ENCODE measurements around the gene CYB561. TPM values are rescaled to one million over a fixed set of nuclear protein-coding genes. Genes with fewer than 3 reads are reported as not detected.

Gene CYB561
- total RNA-seq, 4 donors from 2014 or later, result 2.2 to 6.5 (median 3.9) TPM

GRCh38 chr17:63399316-63399715, 46.8 kb downstream of the CYB561 start:
- Histone ChIP-seq H3K9me3 (no peaks in the 10 kb centered on the region), H3K4me3 (no peak overlapping the region), H3K27ac (no peak overlapping the region), H3K4me1 (peaks cover 0 to 11% of the 10 kb centered on the region in 2 donors), H3K27me3 (no peaks in the 10 kb centered on the region), H3K36me3 (no peaks in the 10 kb centered on the region)
- TF ChIP-seq POLR2A (IDR thresholded peaks at IDR 0.05), result no peak
- no peak for TF ChIP-seq CTCF (IDR thresholded peaks at IDR 0.05 in 4 of 5, conservative IDR thresholded peaks at IDR 0.05 in 1 of 5)
- intact Hi-C loops (cut with DNase I; ENCODE audit: low total_unique reads), result no loop called here
- in situ Hi-C loops (cut with MboI; ENCODE audit: low sequenced_read_pairs in 4 of 4), result loop anchor here in 1 of 4 donors (25.0 kb wide), 1 partner anchor 112 kb away; no protein-coding TSS in a partner anchor
- DNase-seq (no peak), ATAC-seq (no peak)

- no peaks in the 10 kb centered on the region for H3K27me3 ChIP-seq
- in situ Hi-C loops (cut with MboI; ENCODE audit: low sequenced_read_pairs in 4 of 4), result loop anchor here in 1 of 4 donors (25.0 kb wide), 1 partner anchor 111 kb away; no protein-coding TSS in a partner anchor
These were observed 47.4 kb downstream of the CYB561 start for GRCh38 chr17:63398680-63399079.

GRCh38 chr17:63395075-63395805, 50.9 kb downstream of the CYB561 start:
- H3K27me3 ChIP-seq, result no peaks in the 10 kb centered on the region
- TF ChIP-seq CTCF (IDR thresholded peaks at IDR 0.05 in 4 of 5, conservative IDR thresholded peaks at IDR 0.05 in 1 of 5) (no peak), POLR2A (IDR thresholded peaks at IDR 0.05) (no peak)
- in situ Hi-C loops (cut with MboI; ENCODE audit: low sequenced_read_pairs in 4 of 4), result loop anchor here in 1 of 4 donors (25.0 kb wide), 1 partner anchor 108 kb away; no protein-coding TSS in a partner anchor
- H3K9me3 ChIP-seq, result no peaks in the 10 kb centered on the region
- intact Hi-C loops (cut with DNase I; ENCODE audit: low total_unique reads), result no loop called here
- no peak overlapping the region for H3K4me3 ChIP-seq
- H3K4me1 ChIP-seq, result peaks cover 0 to 11% of the 10 kb centered on the region in 2 donors
- H3K36me3 ChIP-seq, result no peaks in the 10 kb centered on the region
- H3K27ac ChIP-seq, result no peak overlapping the region
- DNase-seq, result no peak
- no peak for ATAC-seq

More at GRCh38 chr17:63398680-63399079, 47.4 kb downstream of the CYB561 start:
- H3K4me3 ChIP-seq, result no peak overlapping the region
- no peaks in the 10 kb centered on the region for H3K9me3 ChIP-seq
- TF ChIP-seq CTCF (IDR thresholded peaks at IDR 0.05 in 4 of 5, conservative IDR thresholded peaks at IDR 0.05 in 1 of 5) (no peak), POLR2A (IDR thresholded peaks at IDR 0.05) (no peak)
- peaks cover 0 to 11% of the 10 kb centered on the region in 2 donors for H3K4me1 ChIP-seq
- no peak for DNase-seq
- H3K36me3 ChIP-seq, result no peaks in the 10 kb centered on the region
- intact Hi-C loops (cut with DNase I; ENCODE audit: low total_unique reads), result no loop called here
- H3K27ac ChIP-seq, result no peak overlapping the region
- no peak for ATAC-seq

GRCh38 chr17:63390090-63390489, 56.0 kb downstream of the CYB561 start:
- in situ Hi-C loops (cut with MboI; ENCODE audit: low sequenced_read_pairs in 4 of 4) (loop anchor here in 1 of 4 donors (25.0 kb wide), 1 partner anchor 103 kb away; no protein-coding TSS in a partner anchor), intact Hi-C loops (cut with DNase I; ENCODE audit: low total_unique reads) (no loop called here)
- Histone ChIP-seq H3K27ac (no peak overlapping the region), H3K27me3 (no peaks in the 10 kb centered on the region), H3K36me3 (no peaks in the 10 kb centered on the region), H3K9me3 (no peaks in the 10 kb centered on the region), H3K4me1 (no peaks in the 10 kb centered on the region), H3K4me3 (no peak overlapping the region)
- ATAC-seq (no peak), DNase-seq (no peak)
- TF ChIP-seq CTCF (IDR thresholded peaks at IDR 0.05 in 4 of 5, conservative IDR thresholded peaks at IDR 0.05 in 1 of 5), result no peak
- no peak for TF ChIP-seq POLR2A (IDR thresholded peaks at IDR 0.05)
